Activated CD4-positive, CD25-positive, alpha-beta regulatory T cell treated with anti-CD3 and anti-CD28 coated beads, Interleukin-2, amount 50 U/mL, for 24 hours (primary cell): ENCODE data around the gene HOXB3.

ENCODE experiments used
- ATAC-seq, 2 donors: fragments of 150-1000 bp; cut with Tn5 transposase; one replicate each; pipeline ENCODE4 v1.10.0; 2021; ENCODE audit warnings: mild to moderate bottlenecking in 1 of 2, moderate library complexity in 1 of 2

HOXB3 gene

DNA sequence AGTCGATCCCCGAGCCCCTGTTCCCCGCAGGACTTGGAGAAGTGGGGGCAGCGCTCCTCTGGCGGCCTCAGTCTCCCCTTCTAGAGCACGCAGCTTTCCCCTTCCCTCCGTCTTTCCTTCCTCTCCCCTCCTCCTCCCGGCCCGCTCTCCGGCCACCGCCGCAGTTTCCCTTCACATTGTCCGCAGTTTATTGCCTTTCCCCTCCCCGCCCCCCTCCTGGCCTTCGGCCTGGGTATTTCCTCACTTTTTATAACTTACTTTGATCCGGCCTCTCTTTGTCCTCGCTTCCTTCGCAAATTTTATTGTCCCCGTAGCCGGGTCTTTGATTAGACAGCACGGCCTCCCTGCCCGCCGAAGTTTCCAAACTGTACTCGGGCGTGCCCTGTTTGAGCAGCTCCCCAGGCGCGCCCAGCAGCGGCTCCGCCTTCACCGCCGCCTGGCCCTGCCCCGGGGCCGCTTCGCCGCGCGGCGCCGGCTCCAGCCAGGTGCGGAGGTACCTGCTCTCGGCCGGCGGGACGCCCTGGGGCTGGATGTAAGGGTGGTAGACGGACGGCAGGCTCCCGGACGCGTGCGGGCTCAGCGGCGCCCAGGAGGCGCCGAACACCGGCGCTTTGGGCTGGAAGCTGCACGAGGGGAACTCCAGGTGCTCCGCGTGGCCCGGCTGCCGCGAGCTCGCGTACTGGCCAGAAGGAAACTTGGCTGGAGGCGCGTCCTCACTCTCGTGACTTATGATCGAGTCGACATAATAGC is 35.6 kb upstream of the HOXB3 start:
- peak; percentile 76 to 78 for ATAC-seq

GRCh38 chr17:48624544-48625494 is 34.8 kb upstream of the HOXB3 start:
- ATAC-seq, result no peak

GRCh38 chr17:48624118-48624517 is 34.1 kb upstream of the HOXB3 start:
- no peak for ATAC-seq

GRCh38 chr17:48623583-48623982 is 33.5 kb upstream of the HOXB3 start:
- ATAC-seq, result no peak

GRCh38 chr17:48622857-48623256 is 32.8 kb upstream of the HOXB3 start:
- ATAC-seq, result no peak

- no peak for ATAC-seq
These were observed 31.7 kb upstream of the HOXB3 start for GRCh38 chr17:48621410-48622392.

DNA sequence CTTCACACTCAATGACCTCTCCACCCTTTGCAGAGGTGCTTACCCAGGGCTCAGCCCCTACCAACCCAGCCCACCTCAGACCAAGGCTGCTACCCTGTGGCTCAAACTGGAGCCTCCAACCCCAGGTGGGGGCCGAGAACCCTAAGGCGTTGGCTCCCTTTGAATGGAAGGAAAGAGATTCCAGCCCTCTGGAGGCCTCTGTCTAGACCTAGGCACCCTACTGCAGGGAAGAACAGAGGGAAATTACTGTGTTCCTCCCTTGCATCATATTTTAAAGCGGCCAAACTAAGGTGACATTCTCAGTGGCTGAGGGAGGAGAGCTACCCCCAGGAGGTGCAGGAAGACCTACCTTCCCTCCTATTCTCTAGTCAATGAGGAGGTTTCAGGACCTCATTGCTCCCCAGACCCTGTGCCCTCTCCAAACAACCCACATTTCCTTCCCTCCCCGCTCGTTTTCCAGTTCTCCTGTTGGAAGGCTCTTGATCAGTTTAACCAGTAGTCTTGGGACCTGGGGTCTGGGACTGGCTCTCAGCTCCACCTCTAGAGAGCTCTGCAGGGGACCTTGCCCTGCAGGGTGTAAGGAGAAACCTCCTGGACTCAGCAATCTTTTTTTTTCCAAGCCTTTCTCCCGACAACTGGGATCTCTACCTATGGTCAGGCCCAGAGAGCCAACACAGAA is 30.6 kb upstream of the HOXB3 start:
- no peak for ATAC-seq

DNA sequence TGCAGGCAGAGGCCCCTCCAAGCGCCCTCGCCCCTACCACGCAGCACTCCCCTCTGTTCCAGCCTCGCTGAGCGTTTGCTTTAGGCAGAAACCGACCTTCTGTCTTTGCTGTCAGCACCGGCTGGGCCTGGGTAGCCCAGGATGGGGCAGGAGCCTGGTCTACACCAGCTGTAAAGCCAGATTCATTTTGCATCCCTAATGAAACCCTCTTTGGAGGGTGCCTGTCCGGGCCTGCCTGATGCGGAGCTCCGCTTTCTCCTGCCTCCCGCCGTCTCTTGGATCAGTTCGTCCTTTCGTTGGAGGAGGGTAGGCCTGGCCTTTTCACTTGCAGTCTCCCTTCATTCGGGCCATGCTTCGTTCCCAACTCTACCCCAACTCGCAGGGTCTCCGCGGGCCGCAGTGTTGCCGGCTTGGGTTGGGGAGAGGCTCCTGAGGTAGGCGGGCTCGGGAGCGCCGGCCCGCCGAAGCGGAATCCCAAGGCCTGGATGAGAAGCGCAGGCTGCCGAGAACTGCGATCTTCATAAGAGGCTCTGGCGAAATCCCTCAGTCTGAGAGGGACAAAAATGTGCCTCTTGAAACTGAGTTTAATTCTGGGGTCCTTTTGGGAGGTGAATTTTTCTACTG is 29.9 kb upstream of the HOXB3 start:
- ATAC-seq, result no peak

GRCh38 chr17:48618256-48618896 is 28.3 kb upstream of the HOXB3 start:
- ATAC-seq, result peak; percentile 67 to 76

DNA sequence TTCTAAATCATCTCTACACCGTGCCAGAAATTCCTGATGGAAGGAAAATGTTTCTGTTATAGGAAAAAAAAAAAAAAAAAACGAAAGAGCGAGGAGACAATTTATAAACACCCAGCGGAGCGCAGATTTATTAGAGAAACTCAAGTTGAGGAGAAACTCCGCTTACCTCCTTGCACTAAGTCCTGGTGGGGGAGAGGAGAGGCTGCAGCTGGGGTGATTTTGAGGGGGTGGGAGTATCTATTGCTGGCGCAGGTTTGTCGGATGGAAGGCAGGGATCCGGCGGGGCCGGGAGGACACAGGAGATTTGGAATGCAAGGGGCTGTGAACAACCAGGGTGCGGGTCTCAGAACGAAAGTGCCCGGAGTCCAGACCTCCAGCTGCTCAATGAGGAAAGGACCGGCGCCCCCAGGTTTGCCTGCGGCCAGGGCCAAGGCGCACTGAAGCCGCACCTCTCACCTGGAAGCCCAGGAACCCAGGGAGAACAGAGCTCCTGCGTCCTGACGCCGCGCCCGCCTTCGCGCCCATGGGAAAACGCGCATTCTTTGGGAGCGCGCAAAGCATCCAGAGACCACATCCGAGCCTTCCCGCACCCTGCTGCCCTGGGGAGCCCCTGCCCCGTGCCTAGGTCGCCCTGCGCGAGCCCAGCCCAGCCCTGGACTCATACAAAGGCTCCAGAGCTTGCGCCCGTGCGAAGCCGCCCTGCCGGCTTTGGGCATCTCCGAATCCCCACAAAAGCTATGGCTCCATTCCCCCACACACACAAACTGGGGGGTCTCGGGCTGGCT is 27.6 kb upstream of the HOXB3 start:
- ATAC-seq, result no peak

- ATAC-seq, result no peak
These were observed 26.9 kb upstream of the HOXB3 start for GRCh38 chr17:48616717-48617470.

DNA sequence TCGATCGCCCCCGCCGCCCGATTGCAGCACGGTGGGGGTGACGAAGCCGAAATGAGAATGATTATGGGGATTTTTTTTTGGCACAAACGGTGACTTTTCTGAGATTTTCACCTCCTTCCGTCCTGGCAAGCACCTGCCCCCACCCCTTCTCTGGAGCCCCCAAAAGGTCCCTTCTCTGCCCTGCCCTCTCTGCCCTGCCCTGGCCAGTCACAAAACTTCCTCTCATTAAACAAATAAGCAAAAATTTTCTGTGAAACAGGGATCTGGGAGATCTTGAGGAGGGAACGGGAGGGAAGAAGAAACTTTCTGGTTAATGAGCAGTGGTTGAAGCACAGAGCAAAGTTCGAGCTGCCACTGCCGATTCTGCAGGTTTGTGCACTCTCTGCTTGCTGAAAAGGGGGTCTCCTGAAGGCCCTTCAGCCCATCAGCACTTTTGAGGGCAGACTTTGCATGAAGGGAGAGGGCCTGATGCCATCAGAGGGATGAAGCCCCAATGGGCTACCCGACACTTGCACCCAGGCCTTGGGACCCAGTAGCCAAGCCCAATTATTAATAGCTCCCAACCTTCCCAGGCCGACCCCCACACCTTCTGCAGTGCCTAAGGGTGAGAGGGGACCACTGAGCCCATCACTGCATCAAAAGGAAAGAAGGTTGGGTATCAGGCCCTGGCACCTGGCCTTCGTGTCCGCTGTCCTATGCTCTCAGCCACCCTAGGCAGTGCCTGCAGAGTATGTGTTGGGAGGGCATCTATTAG is 26.1 kb upstream of the HOXB3 start:
- no peak for ATAC-seq

DNA sequence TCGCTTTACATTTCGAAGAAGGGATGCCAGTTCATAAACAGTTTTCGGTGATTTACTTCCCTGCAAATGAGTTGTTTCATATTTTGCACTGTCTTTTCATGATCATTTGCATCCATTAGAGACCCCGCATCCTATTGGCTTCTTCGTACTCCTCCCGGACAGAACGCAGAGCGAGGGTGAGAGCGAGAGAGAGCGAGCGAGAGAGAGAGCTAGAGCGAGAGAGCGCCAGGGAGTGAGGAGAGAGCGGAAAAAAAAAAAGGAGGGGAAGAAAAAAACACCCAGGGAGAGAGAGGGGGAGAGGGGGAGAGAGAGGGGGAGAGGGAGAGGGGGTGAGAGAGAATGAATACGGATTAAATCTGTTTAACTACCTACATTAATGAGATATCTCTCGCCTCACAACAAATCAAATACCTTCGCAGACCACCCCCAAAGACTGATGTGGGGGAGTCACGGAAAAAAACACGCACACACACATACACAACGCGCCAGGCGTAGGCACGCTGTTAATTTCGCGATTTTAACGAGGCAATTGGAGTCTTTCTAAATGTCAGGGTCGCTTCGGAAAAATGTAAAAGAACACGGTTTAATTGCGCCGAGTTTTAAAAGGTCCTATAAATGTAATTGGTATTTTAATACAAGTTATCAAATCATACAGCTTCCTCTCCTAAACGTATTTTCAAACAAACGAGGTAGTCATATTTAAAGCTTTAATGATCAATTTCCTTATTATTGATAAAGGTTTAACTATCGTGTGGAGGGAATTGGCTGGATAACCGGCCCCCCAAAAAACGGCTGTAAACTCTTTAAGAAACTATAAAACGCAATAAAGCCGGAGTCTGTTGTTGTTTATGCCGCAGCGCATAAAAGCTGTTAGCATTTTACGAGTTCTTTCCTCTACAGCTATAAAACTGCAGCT is 25.3 kb upstream of the HOXB3 start, which contains the start of gene HOXB8:
HOXB8 (minus strand) TSS at position 246 of the 916 bp plus-strand sequence. CDS start 588 bp downstream, outside the sequence.
- ATAC-seq, result no peak

DNA sequence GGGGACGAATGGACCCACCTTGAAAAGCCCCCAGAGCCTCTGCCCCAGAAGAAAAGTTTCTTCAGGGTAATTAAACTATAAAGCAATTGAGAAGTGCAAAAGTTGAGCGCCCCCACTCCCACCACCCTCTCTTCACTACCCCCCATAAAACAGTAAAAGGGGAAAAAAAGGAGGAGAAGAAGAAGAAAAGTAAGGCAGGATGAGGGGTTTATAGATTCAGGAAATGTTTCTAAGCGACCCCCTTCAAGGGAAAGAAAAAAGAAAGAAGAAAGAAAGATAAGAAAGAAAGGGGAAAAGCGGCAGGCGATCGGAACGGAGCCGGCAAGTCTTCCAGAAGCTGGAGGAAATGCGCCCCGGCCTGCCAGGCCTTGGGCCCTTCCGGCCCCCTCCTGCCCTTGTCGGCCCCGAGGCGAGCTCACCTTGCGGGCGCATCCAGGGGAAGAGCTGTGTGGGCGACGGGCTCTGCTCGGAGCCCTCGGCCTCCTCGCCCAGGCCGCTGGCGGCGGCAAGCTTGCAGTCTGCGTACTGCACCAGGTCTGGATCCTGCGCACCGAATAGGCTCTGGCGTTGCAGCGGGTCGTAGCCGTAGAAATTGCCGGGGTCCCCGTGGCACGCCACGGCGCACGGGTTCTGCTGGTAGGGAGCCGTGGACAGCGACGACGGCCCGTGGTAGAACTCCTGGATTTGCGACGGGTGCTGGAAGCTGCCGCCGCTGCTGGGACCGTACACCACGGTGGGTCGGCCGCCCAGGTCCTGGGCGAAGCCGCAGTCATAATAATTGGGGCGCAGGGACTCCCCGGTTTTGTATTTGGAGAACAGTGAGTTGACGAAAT is 24.0 kb upstream of the HOXB3 start:
- no peak for ATAC-seq

DNA sequence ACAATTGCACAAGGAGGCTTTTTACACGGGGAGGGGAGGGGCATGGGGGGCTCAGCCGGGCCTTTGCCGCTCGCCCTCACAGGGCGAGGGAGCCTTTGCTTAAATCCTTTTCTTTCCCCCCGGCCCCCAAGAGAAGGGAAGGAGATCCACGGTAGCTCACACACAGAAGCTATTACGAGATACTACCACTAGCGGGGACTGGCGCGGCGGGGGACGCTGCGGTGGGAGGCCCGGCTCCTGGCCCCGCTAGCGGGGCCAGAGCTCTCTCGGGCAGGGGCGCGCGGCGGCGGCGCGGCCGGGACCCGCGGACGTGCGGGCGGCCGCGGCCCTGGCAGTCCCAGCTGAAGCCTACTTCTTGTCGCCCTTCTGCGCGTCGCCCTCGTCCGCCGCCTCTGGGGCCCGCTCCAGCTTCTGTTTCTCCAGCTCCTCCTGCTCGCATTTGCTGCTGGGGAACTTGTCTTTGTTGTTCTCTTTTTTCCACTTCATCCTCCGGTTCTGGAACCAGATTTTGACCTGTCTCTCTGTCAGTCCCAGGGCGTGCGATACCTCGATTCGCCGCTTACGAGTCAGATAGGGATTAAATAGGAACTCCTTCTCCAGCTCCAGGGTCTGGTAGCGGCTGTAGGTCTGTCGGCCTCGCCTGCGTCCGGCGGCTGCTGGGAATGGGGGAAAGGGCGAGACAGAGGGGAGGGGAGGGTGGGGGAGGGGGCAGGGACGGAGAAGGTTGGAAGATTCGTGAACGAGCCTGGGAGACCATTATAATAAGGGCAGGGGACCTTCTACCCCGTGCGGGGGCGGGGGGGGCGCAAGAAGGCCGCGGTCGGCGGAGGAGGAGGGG is 23.0 kb upstream of the HOXB3 start:
- ATAC-seq, result peak; percentile 62 to 69
